ENCODE results near the gene TUBE1.

TUBE1 gene

DNA sequence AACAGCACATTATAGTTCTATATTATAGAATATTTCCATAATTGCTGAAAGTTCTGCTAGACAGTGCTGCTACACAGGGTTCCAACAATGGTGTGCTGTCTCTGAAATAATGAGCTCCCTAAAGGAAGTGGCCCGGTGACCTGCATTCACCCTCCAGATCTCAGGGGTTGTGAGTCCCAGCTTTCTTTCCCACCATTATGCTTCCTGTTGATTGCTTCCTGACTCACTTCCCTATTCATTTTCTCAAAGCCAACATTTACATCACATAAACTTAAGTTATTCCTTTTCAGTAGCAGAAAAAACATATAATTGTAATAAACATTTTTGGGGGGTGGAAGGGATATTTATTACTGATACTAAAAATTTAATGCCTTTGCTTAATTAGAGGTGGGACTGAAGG is 46.3 kb downstream of the TUBE1 start:
- Histone ChIP-seq H3K79me2 (ENCODE audit: control insufficient read depth, insufficient read depth, low read length, poor library complexity) (no peaks in the 10 kb centered on the region), H3K9me3 (ENCODE audit: insufficient read depth, low read depth, low read length) (no peaks in the 10 kb centered on the region), H3K18ac (ENCODE audit: low read length) (no peak overlapping the region), H3K9ac (ENCODE audit: low read length) (no peak overlapping the region), H2BK5ac (ENCODE audit: low read depth, low read length, poor library complexity) (no peak overlapping the region), H3K4me1 (ENCODE audit: control insufficient read depth in 1 of 2, insufficient read depth in 2 of 2, low read length in 2 of 2) (peaks cover 7 to 14% of the 10 kb centered on the region in 2 experiments), H2AFZ (ENCODE audit: insufficient read depth, low read length, poor library complexity) (no peak overlapping the region), H3K14ac (ENCODE audit: low read length) (no peak overlapping the region), H3K4ac (ENCODE audit: low read depth, low read length) (no peak overlapping the region), H3K4me3 (ENCODE audit: low read depth, low read length) (no peak overlapping the region), H2BK12ac (ENCODE audit: low read length) (no peak overlapping the region), H4K12ac (ENCODE audit: low read depth, low read length) (no peak overlapping the region), H3K27me3 (ENCODE audit: insufficient read depth, low read length) (no peaks in the 10 kb centered on the region), H2BK120ac (ENCODE audit: insufficient read depth, low read length, poor library complexity) (no peak overlapping the region), H3K23ac (ENCODE audit: low read length) (no peak overlapping the region), H3K4me2 (ENCODE audit: low read length) (no peak overlapping the region), H2AK5ac (ENCODE audit: low read length) (no peak overlapping the region), H4K91ac (ENCODE audit: low read depth, low read length) (no peak overlapping the region), H3K79me1 (ENCODE audit: low read length) (no peaks in the 10 kb centered on the region), H3K36me3 (ENCODE audit: control insufficient read depth in 1 of 2, insufficient read depth in 2 of 2, low read length in 2 of 2) (no peaks in the 10 kb centered on the region), H3K27ac (ENCODE audit: low read depth, low read length) (no peak overlapping the region), H4K8ac (ENCODE audit: low read depth, low read length) (no peak overlapping the region)
- no CpG with 5 or more reads among the region's 1 CpG for WGBS (ENCODE audit: extremely low coverage, insufficient coverage, insufficient read length)
- no peak for DNase-seq

DNA sequence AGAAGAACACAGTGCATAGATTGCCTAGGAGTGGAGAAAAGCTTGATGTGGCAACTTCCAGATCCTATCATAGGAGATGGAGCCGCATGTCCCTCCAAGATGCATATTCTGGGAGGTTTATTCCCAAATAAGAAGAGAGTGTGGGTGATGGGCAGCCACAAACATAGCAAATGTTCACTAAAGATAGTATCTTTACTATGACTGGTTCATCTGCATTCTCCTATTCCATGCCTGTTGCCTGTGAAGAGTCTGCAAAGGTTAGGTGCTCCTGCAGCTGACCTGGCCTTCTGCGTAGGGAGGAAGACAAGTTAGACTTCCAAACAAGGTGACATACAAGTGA is 47.9 kb downstream of the TUBE1 start:
- no peak overlapping the region for H3K4ac ChIP-seq (ENCODE audit: low read depth, low read length)
- H3K4me1 ChIP-seq (ENCODE audit: control insufficient read depth in 1 of 2, insufficient read depth in 2 of 2, low read length in 2 of 2): peaks cover 7 to 14% of the 10 kb centered on the region in 2 experiments
- H3K14ac ChIP-seq (ENCODE audit: low read length): no peak overlapping the region
- H4K91ac ChIP-seq (ENCODE audit: low read depth, low read length): no peak overlapping the region
- H2BK120ac ChIP-seq (ENCODE audit: insufficient read depth, low read length, poor library complexity): no peak overlapping the region
- H3K23ac ChIP-seq (ENCODE audit: low read length): no peak overlapping the region
- H3K4me3 ChIP-seq (ENCODE audit: low read depth, low read length): no peak overlapping the region
- H3K36me3 ChIP-seq (ENCODE audit: control insufficient read depth in 1 of 2, insufficient read depth in 2 of 2, low read length in 2 of 2): no peaks in the 10 kb centered on the region
- H2AK5ac ChIP-seq (ENCODE audit: low read length): no peak overlapping the region
- H2BK12ac ChIP-seq (ENCODE audit: low read length): no peak overlapping the region
- no peak overlapping the region for H2AFZ ChIP-seq (ENCODE audit: insufficient read depth, low read length, poor library complexity)
- H3K79me2 ChIP-seq (ENCODE audit: control insufficient read depth, insufficient read depth, low read length, poor library complexity): no peaks in the 10 kb centered on the region
- H4K8ac ChIP-seq (ENCODE audit: low read depth, low read length): no peak overlapping the region
- no peak overlapping the region for H3K9ac ChIP-seq (ENCODE audit: low read length)
- no CpG with 5 or more reads among the region's 2 CpGs for WGBS (ENCODE audit: extremely low coverage, insufficient coverage, insufficient read length)
- H3K9me3 ChIP-seq (ENCODE audit: insufficient read depth, low read depth, low read length): no peaks in the 10 kb centered on the region
- DNase-seq: peak; percentile 30 to 75
- H3K27me3 ChIP-seq (ENCODE audit: insufficient read depth, low read length): no peaks in the 10 kb centered on the region
- H2BK5ac ChIP-seq (ENCODE audit: low read depth, low read length, poor library complexity): no peak overlapping the region
- no peaks in the 10 kb centered on the region for H3K79me1 ChIP-seq (ENCODE audit: low read length)
- no peak overlapping the region for H3K4me2 ChIP-seq (ENCODE audit: low read length)
- no peak overlapping the region for H4K12ac ChIP-seq (ENCODE audit: low read depth, low read length)
- no peak overlapping the region for H3K18ac ChIP-seq (ENCODE audit: low read length)
- H3K27ac ChIP-seq (ENCODE audit: low read depth, low read length): no peak overlapping the region

DNA sequence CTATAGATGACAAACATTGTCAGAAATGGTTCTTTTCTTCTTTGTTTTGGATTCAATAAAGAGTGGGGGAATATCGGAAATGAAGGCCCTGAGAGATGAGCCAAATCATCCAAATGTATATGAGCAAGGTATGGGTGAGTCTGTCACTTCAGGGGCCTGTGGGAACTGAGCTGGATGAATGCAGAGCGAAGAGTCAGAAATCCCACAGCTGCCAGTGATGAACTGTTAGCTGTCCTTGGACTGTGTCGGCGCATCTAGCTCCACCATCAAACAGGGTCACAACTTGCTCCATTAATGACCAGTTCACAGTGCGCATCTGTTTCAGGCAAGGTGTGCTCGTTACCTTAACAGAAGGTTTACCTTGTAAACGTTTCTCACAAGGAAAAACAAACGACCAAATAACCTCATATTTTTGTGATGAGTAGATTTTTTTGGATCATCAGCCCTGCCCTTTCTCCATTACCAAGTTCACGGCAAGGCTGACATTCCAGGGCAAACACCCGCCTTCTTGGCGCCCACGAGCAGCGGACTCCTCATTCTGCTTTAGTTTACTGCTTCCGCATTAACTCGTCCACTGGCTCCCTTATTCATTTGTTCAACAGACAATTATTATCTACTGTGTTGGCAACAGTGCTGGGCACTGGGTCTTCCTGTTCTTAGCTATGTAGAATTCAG is 48.4 kb downstream of the TUBE1 start:
- peak; percentile 24 to 63 for DNase-seq
- Histone ChIP-seq H3K4me3 (ENCODE audit: low read depth, low read length) (no peak overlapping the region), H3K14ac (ENCODE audit: low read length) (peak overlapping the region; percentile 37), H3K4me2 (ENCODE audit: low read length) (no peak overlapping the region), H3K79me2 (ENCODE audit: control insufficient read depth, insufficient read depth, low read length, poor library complexity) (no peaks in the 10 kb centered on the region), H3K4me1 (ENCODE audit: control insufficient read depth in 1 of 2, insufficient read depth in 2 of 2, low read length in 2 of 2) (peaks cover 7 to 14% of the 10 kb centered on the region in 2 experiments), H2BK12ac (ENCODE audit: low read length) (peak overlapping the region; percentile 52), H4K8ac (ENCODE audit: low read depth, low read length) (no peak overlapping the region), H3K9me3 (ENCODE audit: insufficient read depth, low read depth, low read length) (no peaks in the 10 kb centered on the region), H3K36me3 (ENCODE audit: control insufficient read depth in 1 of 2, insufficient read depth in 2 of 2, low read length in 2 of 2) (no peaks in the 10 kb centered on the region), H2BK5ac (ENCODE audit: low read depth, low read length, poor library complexity) (no peak overlapping the region), H3K27me3 (ENCODE audit: insufficient read depth, low read length) (no peaks in the 10 kb centered on the region), H4K91ac (ENCODE audit: low read depth, low read length) (no peak overlapping the region), H2BK120ac (ENCODE audit: insufficient read depth, low read length, poor library complexity) (no peak overlapping the region), H3K79me1 (ENCODE audit: low read length) (no peaks in the 10 kb centered on the region), H2AFZ (ENCODE audit: insufficient read depth, low read length, poor library complexity) (no peak overlapping the region), H3K18ac (ENCODE audit: low read length) (no peak overlapping the region), H3K9ac (ENCODE audit: low read length) (no peak overlapping the region), H2AK5ac (ENCODE audit: low read length) (no peak overlapping the region), H3K23ac (ENCODE audit: low read length) (no peak overlapping the region), H4K12ac (ENCODE audit: low read depth, low read length) (no peak overlapping the region), H3K4ac (ENCODE audit: low read depth, low read length) (no peak overlapping the region), H3K27ac (ENCODE audit: low read depth, low read length) (no peak overlapping the region)
- WGBS (ENCODE audit: extremely low coverage, insufficient coverage, insufficient read length): no CpG with 5 or more reads among the region's 15 CpGs

DNA sequence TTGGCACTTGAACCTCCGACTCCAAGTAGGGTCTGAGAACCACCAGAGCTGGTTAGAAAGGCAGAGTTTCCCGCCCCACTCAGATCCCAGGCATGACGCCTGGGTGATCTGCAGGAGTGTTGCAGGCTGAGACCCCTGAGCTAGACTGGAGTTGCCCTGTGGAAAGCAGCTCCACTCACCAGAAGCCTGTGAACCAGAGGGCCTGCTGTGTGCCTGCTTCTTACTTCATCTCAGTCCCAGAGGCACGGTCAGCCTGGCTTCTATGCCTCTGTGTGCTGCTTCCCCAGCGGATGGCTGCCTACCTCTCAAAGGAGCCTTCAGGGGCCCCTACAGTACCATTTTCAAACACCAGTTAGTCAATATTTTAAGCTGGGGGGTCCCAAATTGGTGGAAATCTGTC is 49.0 kb downstream of the TUBE1 start:
- Histone ChIP-seq H4K12ac (ENCODE audit: low read depth, low read length) (no peak overlapping the region), H2BK120ac (ENCODE audit: insufficient read depth, low read length, poor library complexity) (no peak overlapping the region), H2BK12ac (ENCODE audit: low read length) (no peak overlapping the region), H2AFZ (ENCODE audit: insufficient read depth, low read length, poor library complexity) (no peak overlapping the region), H3K18ac (ENCODE audit: low read length) (no peak overlapping the region), H3K14ac (ENCODE audit: low read length) (no peak overlapping the region), H3K9ac (ENCODE audit: low read length) (peak overlapping the region; percentile 27), H3K23ac (ENCODE audit: low read length) (no peak overlapping the region), H3K4ac (ENCODE audit: low read depth, low read length) (no peak overlapping the region), H3K9me3 (ENCODE audit: insufficient read depth, low read depth, low read length) (no peaks in the 10 kb centered on the region), H4K8ac (ENCODE audit: low read depth, low read length) (no peak overlapping the region), H2AK5ac (ENCODE audit: low read length) (no peak overlapping the region), H3K4me1 (ENCODE audit: control insufficient read depth in 1 of 2, insufficient read depth in 2 of 2, low read length in 2 of 2) (peaks cover 7 to 14% of the 10 kb centered on the region in 2 experiments), H3K27ac (ENCODE audit: low read depth, low read length) (no peak overlapping the region), H3K27me3 (ENCODE audit: insufficient read depth, low read length) (no peaks in the 10 kb centered on the region), H3K4me3 (ENCODE audit: low read depth, low read length) (no peak overlapping the region), H3K36me3 (ENCODE audit: control insufficient read depth in 1 of 2, insufficient read depth in 2 of 2, low read length in 2 of 2) (no peaks in the 10 kb centered on the region), H4K91ac (ENCODE audit: low read depth, low read length) (peak overlapping the region; percentile 3), H3K79me1 (ENCODE audit: low read length) (no peaks in the 10 kb centered on the region), H3K4me2 (ENCODE audit: low read length) (no peak overlapping the region), H2BK5ac (ENCODE audit: low read depth, low read length, poor library complexity) (no peak overlapping the region), H3K79me2 (ENCODE audit: control insufficient read depth, insufficient read depth, low read length, poor library complexity) (no peaks in the 10 kb centered on the region)
- no peak for DNase-seq
- WGBS (ENCODE audit: extremely low coverage, insufficient coverage, insufficient read length): no CpG with 5 or more reads among the region's 5 CpGs
